GM06990 (cell line): ENCODE data around the gene SETMAR.

Experiments
- DNase-seq: peaks from one replicate; pipeline ENCODE4 v3.0.0-alpha.2; 2011; ENCODE audit not compliant: insufficient read length; ENCODE audit errors: extremely low read depth
- H3K27me3 ChIP-seq: replicated peaks from 2 replicates; pipeline ENCODE4 v1.6.0; 2011; ENCODE audit warnings: low read length; ENCODE audit not compliant: control insufficient read depth, insufficient read depth
- H3K36me3 ChIP-seq: 2 replicates; pipeline ENCODE4 v1.5.1; 2011; ENCODE audit warnings: low read length; ENCODE audit not compliant: control insufficient read depth, insufficient read depth
- H3K4me3 ChIP-seq: replicated peaks from 2 replicates; pipeline ENCODE4 v1.5.1; 2011; ENCODE audit warnings: low read depth, mild to moderate bottlenecking, control low read depth, low read length
- CTCF ChIP-seq: IDR thresholded peaks from 2 replicates; pipeline ENCODE4 v1.5.1; 2011; ENCODE audit warnings: low read length, control low read depth, mild to moderate bottlenecking, inconsistent platforms; ENCODE audit not compliant: insufficient read depth, poor library complexity, severe bottlenecking

The SETMAR gene

GRCh38 chr3:4335840-4336562 is 32.8 kb downstream of the SETMAR start:
- H3K27me3 ChIP-seq, result no peaks in the 10 kb centered on the region
- H3K4me3 ChIP-seq, result no peak overlapping the region
- H3K36me3 ChIP-seq, result no peaks in the 10 kb centered on the region
- no peak for TF ChIP-seq CTCF
- no peak for DNase-seq

DNA sequence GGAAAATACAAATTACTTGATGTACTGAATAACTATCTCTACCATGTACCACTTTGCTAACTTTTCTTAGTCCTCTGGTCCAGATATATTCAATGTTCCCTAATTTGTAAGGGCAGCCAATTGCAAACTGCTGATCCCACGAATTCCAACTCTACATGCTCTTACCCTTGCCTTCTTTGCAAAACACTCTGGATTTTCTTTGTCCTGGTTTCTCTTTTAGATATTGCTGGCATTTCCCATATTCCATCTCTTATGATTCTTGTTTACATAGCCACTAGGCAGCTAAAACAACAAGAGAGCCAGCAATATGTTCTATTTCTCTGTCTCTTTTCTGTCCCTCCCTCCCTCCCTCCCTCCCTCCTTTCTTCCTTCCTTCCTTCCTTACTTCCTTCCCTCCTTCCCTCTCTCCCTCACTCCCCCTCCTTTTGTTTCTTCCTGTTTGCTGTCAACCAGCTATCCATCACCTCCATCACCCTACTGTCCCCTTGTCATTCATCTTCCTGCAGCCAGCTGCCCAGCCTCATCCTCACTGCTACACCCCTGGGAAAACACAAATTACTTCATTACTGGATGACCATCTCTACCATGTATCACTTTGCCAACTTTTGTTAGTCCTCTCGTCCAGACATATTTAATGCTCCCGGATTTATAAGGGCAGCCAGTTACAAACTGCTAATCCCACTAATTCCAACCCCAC is 33.8 kb downstream of the SETMAR start:
- H3K4me3 ChIP-seq, result no peak overlapping the region
- TF ChIP-seq CTCF, result no peak
- no peaks in the 10 kb centered on the region for H3K36me3 ChIP-seq
- no peak for DNase-seq
- no peaks in the 10 kb centered on the region for H3K27me3 ChIP-seq

- Histone ChIP-seq H3K36me3 (no peaks in the 10 kb centered on the region), H3K4me3 (no peak overlapping the region), H3K27me3 (no peaks in the 10 kb centered on the region)
- DNase-seq, result no peak
- no peak for TF ChIP-seq CTCF
Observed at GRCh38 chr3:4338751-4339150, 35.6 kb downstream of the SETMAR start.

GRCh38 chr3:4340077-4340410 is 36.9 kb downstream of the SETMAR start:
- no peaks in the 10 kb centered on the region for H3K27me3 ChIP-seq
- no peak for DNase-seq
- H3K4me3 ChIP-seq, result no peak overlapping the region
- TF ChIP-seq CTCF, result no peak
- H3K36me3 ChIP-seq, result no peaks in the 10 kb centered on the region

DNA sequence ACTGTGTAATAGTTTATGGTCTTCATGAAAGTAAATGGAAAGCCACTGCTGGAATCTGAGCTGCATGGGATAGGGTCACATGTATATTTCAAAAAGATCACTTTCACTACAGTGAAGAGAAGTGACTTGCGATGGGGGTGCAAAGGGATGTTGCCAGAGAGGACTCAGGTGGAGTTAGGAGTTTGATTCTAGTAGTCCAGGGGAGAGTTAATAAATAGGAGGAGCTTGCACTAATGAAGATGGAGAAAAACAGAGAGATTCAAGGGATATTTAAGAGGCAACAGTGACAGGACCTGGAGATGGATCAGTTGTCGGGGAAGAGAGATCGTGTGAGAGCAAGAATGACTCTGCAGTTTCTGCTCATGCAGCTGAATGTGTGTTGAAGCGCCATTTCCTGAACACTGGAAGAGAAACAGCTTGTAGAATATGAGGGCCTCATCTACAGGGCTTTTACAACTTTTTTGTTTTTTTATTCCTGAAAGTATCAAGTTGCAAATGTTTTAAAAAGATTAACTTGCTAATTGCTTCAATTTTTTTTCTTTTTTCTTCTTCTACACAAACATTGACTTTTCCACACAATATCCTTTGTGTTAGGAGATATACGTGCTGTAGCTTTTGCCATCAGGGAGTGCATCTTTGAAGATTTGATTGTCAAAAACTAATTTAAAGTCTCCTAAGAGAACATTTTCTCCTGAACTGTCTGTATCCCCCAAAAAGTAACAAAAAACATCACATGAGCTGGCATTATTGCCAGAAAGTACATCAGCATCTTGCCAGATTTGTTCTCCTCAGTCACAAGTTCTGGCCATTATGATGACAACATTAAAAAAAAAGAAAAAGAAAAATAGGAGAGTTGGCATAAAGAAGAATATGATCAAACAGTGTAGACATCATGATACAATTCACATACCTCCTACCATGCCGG is 37.5 kb downstream of the SETMAR start:
- H3K27me3 ChIP-seq, result no peaks in the 10 kb centered on the region
- no peak for TF ChIP-seq CTCF
- no peak for DNase-seq
- no peak overlapping the region for H3K4me3 ChIP-seq
- no peaks in the 10 kb centered on the region for H3K36me3 ChIP-seq
